ENCODE data around the gene MMS22L. TPM values are rescaled to one million over a fixed set of nuclear protein-coding genes. Genes with fewer than 3 reads are reported as not detected.

MMS22L gene
- total RNA-seq, 1 donor from 2014 or later: 9.4 TPM

DNA sequence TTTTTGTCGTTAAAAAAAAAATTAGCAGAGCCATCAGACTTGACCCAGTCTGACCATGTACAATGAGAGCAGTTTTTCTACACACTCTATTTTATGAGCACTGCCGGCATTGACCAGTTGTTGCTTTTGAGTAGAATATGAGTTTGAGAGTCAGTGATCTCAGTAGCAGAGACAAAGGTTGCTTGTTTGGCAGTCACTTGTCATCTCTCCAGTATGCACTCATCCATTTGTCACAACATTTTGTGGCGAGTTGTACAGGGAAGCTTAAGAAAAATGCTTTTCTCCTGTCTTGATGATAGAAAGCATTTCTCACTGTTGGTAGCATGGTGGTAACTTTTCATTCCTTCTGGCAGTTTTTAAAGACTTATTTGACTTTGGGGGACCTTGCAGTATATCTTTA, 159.9 kb downstream of the MMS22L start:
- H3K36me3 ChIP-seq (ENCODE audit: control insufficient read depth, insufficient read depth, low read length): no peaks in the 10 kb centered on the region

DNA sequence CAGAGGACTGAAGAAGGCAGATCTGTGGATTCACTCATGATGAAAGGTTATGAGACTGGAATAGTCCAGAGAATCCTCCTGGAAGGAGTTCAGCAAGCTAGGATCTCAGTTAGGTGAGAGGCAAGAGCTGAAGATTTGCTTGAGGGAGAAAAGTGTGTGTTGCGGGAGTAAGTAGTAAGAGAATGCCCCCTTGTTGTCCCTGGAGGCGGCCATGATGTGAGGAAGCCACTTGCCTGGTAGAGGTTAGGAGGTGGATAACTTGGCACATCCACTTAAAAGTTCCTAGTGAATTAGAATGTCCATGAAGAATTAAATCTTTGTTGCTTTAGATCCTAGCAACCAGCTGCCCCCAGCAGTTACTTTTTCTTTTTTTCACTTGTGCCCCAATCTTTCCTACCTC, 162.5 kb downstream of the MMS22L start:
- Histone ChIP-seq H3K4me3 (ENCODE audit: low read depth, low read length) (no peak overlapping the region), H3K27me3 (ENCODE audit: control insufficient read depth, insufficient read depth, low read length) (no peaks in the 10 kb centered on the region), H3K36me3 (ENCODE audit: control insufficient read depth, insufficient read depth, low read length) (no peaks in the 10 kb centered on the region)
- no peak for TF ChIP-seq CTCF (IDR thresholded peaks at IDR 0.05; ENCODE audit: insufficient read depth, low read length, poor library complexity, severe bottlenecking)
- no peak for DNase-seq (ENCODE audit: low read depth)

More for the DNA sequence above, 159.9 kb downstream of the MMS22L start:
- TF ChIP-seq CTCF (IDR thresholded peaks at IDR 0.05; ENCODE audit: insufficient read depth, low read length, poor library complexity, severe bottlenecking): no peak
- DNase-seq (ENCODE audit: low read depth): no peak
- no peak overlapping the region for H3K4me3 ChIP-seq (ENCODE audit: low read depth, low read length)
- H3K27me3 ChIP-seq (ENCODE audit: control insufficient read depth, insufficient read depth, low read length): no peaks in the 10 kb centered on the region

DNA sequence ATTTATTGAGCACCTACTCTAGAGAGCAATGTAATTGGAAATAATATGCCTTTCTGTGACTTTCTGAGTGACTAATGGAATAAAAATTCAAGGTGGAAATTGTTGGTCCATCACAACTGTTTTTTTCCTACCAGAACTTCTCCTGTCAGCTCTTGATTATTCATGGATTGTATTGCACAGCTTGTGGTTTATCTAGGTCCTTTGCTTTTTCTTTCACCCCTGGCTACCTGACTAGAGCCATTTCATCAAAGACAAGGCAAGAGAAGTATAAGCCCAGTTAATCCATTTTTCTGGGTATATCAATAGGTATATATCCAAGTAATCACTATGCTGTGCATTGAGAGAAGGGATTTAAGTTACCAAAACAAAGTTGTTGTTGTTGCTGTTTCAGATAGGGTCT, 168.4 kb downstream of the MMS22L start:
- DNase-seq (ENCODE audit: low read depth): no peak
- TF ChIP-seq CTCF (IDR thresholded peaks at IDR 0.05; ENCODE audit: insufficient read depth, low read length, poor library complexity, severe bottlenecking): no peak
- Histone ChIP-seq H3K4me3 (ENCODE audit: low read depth, low read length) (no peak overlapping the region), H3K27me3 (ENCODE audit: control insufficient read depth, insufficient read depth, low read length) (no peaks in the 10 kb centered on the region), H3K36me3 (ENCODE audit: control insufficient read depth, insufficient read depth, low read length) (no peaks in the 10 kb centered on the region)

- no peak for TF ChIP-seq CTCF (IDR thresholded peaks at IDR 0.05; ENCODE audit: insufficient read depth, low read length, poor library complexity, severe bottlenecking)
- Histone ChIP-seq H3K36me3 (ENCODE audit: control insufficient read depth, insufficient read depth, low read length) (no peaks in the 10 kb centered on the region), H3K27me3 (ENCODE audit: control insufficient read depth, insufficient read depth, low read length) (no peaks in the 10 kb centered on the region), H3K4me3 (ENCODE audit: low read depth, low read length) (no peak overlapping the region)
- DNase-seq (ENCODE audit: low read depth): no peak
Measured at GRCh38 chr6:97113170-97113569, 169.8 kb downstream of the MMS22L start.

DNA sequence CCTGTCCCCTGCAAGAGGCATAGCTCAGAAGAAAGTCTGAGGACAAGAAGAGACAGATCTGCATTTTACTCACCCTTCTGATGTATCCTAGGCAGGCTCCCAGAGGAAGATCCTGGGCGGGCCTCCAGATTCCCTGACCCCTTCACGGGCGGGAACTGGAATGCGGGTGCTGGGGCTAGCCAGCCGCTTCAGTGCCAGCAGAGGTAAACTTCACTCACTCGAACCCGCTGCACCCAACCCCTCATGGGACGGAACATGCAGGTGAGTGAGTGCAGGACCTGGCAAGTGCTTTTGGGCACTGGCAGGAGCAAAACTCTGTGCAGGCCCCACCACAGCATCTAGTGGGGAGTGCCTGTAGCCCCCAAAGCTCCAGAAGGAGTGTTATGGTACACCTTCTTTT, 171.8 kb downstream of the MMS22L start:
- no peak for TF ChIP-seq CTCF (IDR thresholded peaks at IDR 0.05; ENCODE audit: insufficient read depth, low read length, poor library complexity, severe bottlenecking)
- H3K36me3 ChIP-seq (ENCODE audit: control insufficient read depth, insufficient read depth, low read length): no peaks in the 10 kb centered on the region
- H3K4me3 ChIP-seq (ENCODE audit: low read depth, low read length): no peak overlapping the region
- H3K27me3 ChIP-seq (ENCODE audit: control insufficient read depth, insufficient read depth, low read length): no peaks in the 10 kb centered on the region
- DNase-seq (ENCODE audit: low read depth): no peak

DNA sequence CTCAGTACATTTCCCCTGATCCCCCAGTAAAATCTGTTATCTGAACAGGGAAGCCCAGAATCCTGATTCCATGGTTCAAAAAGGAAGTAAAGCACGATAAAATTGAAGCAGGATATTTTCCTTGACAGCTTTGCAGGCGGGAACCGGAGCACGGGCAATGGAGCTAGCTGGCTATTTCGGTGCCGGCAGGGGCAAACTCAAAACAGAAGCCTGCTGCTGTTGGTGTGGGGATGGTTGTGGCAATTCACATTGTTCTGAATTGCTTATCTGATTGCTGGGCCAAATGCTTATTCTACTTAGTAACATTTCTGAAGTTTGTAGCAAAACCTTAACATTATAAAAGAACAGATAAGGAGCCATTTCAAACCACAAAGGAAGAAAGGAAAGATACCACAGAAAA, 172.4 kb downstream of the MMS22L start:
- DNase-seq (ENCODE audit: low read depth): no peak
- no peak for TF ChIP-seq CTCF (IDR thresholded peaks at IDR 0.05; ENCODE audit: insufficient read depth, low read length, poor library complexity, severe bottlenecking)
- Histone ChIP-seq H3K4me3 (ENCODE audit: low read depth, low read length) (no peak overlapping the region), H3K36me3 (ENCODE audit: control insufficient read depth, insufficient read depth, low read length) (no peaks in the 10 kb centered on the region), H3K27me3 (ENCODE audit: control insufficient read depth, insufficient read depth, low read length) (no peaks in the 10 kb centered on the region)
